GM10248 (cell line): ENCODE measurements around the gene SH3BGR.

Experiments used
- CTCF ChIA-PET: fragments of 300-600 bp; sonication (Branson Sonifier 250); formaldehyde crosslinking; extraction: SDS; loops from one replicate; lab custom pipeline; 2021; ENCODE audit warnings: antibody characterized with exemption; lab: Yijun Ruan, JAX
- POLR2A ChIA-PET: fragments of 350-650 bp; sonication (Branson Sonifier 250); formaldehyde crosslinking; extraction: SDS; loops from one replicate; lab custom pipeline; 2020; ENCODE audit warnings: antibody characterized with exemption; lab: Yijun Ruan, JAX
- DNase-seq: peaks from one replicate; pipeline ENCODE4 v3.0.0; 2012; ENCODE audit errors: extremely low spot score
- TF ChIP-seq, protein P1 (sequence below): IDR thresholded peaks from 2 replicates; pipeline ENCODE4 v1.5.1; 2012; ENCODE audit warnings: mild to moderate bottlenecking, low read depth; ENCODE audit errors: extremely low read depth, missing control alignments, control extremely low read depth

The SH3BGR gene

DNA sequence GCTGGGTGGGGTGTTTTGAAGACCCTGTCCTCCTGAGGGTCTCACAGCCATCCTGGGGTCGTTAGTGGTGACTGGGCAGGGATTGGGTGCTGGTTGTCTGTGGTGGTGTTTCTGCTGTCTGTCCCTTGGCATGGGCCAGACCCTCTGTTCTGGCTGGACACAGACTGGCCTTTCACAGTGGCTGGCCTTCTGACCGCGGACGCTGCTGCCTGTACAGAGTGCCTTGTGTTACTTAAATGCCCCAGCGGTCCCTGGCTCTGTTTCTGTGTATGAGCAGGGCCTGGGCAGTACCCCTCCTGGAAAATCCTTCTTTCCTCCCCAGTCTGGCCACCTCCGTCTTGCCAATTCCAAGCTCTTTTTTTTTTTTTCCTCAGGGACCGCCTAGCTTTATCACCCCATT is 50.9 kb downstream of the SH3BGR start:
- TF ChIP-seq, protein P1, sequence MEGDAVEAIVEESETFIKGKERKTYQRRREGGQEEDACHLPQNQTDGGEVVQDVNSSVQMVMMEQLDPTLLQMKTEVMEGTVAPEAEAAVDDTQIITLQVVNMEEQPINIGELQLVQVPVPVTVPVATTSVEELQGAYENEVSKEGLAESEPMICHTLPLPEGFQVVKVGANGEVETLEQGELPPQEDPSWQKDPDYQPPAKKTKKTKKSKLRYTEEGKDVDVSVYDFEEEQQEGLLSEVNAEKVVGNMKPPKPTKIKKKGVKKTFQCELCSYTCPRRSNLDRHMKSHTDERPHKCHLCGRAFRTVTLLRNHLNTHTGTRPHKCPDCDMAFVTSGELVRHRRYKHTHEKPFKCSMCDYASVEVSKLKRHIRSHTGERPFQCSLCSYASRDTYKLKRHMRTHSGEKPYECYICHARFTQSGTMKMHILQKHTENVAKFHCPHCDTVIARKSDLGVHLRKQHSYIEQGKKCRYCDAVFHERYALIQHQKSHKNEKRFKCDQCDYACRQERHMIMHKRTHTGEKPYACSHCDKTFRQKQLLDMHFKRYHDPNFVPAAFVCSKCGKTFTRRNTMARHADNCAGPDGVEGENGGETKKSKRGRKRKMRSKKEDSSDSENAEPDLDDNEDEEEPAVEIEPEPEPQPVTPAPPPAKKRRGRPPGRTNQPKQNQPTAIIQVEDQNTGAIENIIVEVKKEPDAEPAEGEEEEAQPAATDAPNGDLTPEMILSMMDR, result no peak
- CTCF ChIA-PET, result interaction anchor here (1.6 kb wide), 1 partner anchor 15 kb away, joined by 5 read pairs; no protein-coding TSS in a partner anchor
- no peak for DNase-seq
- POLR2A ChIA-PET, result no interaction called here

DNA sequence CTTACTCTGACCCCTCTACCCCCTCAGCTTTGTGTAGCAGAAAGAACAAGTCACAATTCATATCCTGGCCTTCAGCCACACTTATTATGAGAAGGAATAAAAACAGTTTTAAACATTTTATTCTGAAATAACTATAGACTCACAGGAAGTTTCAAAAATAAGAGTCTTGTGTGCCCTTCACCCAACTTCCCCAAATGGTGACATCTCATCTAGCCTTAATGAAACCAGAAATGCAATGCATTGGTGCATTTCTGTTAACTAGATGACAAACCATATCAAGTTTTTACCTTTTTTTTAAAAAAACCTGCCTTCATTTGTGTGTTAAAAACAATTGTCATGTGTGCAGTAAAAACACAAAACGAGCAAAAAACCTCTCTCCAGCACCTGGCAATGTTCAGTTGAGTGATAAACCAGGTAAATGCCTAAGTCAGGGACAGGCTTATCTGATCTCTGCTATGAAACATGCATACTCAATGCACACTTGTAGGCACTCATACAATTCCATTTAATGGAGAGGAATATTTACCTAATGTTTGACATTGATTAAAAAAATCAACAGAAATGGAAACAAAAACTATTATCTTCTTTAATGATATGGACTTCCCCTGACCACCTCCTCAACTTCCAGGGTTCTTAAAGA is 51.5 kb downstream of the SH3BGR start:
- CTCF ChIA-PET, result interaction anchor here (1.6 kb wide), 1 partner anchor 15 kb away, joined by 5 read pairs; no protein-coding TSS in a partner anchor
- TF ChIP-seq, protein P1, result no peak
- DNase-seq, result no peak
- POLR2A ChIA-PET, result no interaction called here

DNA sequence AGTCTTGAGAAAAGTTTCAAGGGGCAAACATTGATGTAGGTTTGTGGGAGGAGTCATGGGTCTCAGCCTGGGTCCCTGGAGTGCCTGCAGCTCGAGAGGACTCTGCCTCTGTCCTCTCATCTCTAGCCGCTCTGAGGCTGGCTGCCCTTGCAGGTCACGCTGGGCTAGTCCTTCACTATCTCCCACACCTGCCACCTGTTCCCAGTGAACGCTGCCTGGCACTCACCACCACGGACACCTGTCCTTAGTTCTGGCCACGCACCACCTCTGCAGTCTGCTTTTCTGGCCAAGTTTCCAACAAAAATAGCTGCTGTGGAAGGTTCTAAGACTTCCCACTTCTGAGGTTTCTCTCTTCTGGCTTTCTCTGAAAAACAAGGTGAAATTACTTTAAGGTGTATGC is 52.5 kb downstream of the SH3BGR start:
- POLR2A ChIA-PET, result no interaction called here
- no peak for DNase-seq
- TF ChIP-seq, protein P1, result no peak
- CTCF ChIA-PET, result interaction anchor here (2.5 kb wide), 1 partner anchor 13 kb away, joined by 10 read pairs; no protein-coding TSS in a partner anchor

DNA sequence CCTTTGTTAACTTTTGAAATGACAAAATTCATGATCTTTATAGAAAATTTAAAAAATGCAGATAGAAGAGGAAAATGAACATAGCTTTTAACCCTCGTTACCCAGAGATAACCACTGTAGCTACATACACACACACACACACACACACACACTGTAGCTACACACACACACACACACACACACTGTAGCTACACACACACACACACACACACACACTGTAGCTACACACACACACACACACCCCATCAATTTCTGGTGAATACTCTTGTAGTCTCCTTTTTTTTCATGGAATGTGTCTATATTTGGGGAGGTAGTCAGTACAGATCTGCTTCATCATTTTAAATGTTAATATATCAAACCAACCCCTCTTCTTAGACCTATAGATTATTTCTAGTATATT is 58.5 kb downstream of the SH3BGR start:
- TF ChIP-seq, protein P1, result no peak
- CTCF ChIA-PET, result interaction anchor here (3.5 kb wide), 1 partner anchor 8 kb away, joined by 16 read pairs; no protein-coding TSS in a partner anchor
- POLR2A ChIA-PET, result no interaction called here
- DNase-seq, result no peak

DNA sequence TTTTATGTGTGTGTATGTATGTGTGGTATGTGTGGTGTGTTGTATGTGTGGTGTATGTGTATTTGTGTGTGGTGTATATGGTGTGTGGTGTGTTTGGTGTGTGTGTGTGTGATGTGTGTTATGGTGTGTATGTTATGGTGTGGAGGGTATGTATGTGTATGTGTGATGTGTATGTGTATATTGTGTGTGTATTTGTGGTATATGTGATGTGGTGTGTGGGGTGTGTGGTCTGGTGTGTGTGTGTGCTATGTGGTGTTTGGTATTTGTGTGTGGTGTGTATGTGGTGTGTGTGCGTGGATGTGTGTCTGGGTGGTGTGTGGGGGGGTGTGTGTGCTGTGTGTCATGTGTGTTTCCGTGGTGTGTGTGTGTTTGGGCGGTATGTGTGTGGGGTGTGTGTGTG is 59.3 kb downstream of the SH3BGR start:
- no peak for DNase-seq
- TF ChIP-seq, protein P1, result no peak
- POLR2A ChIA-PET, result no interaction called here
- CTCF ChIA-PET, result no interaction called here

DNA sequence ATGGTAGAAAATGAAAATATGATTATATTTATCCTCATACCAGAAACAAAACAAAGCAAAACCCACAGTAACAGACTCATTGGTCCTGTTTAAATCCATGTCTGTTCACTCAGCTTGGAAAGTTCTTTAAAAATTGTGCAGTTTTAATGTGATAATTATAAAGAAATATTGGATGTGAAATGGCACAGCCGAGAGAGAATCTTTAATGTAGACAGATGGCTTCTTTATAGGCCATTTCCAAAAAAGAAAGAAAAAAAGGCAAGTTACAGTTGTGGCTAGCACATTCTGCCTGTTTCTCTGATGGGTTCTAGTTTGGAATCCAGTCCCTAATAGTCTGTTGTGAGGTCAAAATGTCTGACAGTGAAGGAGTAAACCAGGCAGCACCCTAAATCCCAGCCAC is 62.0 kb downstream of the SH3BGR start:
- TF ChIP-seq, protein P1, result no peak
- ChIA-PET POLR2A (no interaction called here), CTCF (interaction anchor here (1.0 kb wide), 1 partner anchor 201 kb away, joined by 3 read pairs; no protein-coding TSS in a partner anchor)
- DNase-seq, result no peak
